SIG-M5 (cell line): ENCODE measurements around the gene LPXN.
"Not testable (repeated sequence)": the region's sequence is repeated elsewhere in the genome, so short reads cannot be mapped to it uniquely, and the experiment has no call there.

ENCODE experiments used
- DNase-seq: peaks from one replicate; lab custom pipeline; 2025; lab: John Stamatoyannopoulos, UW

Gene LPXN

GRCh38 chr11:58579192-58580129 is 3.8 kb upstream of the LPXN start:
- peak; percentile 41 for DNase-seq

- DNase-seq, result peak; percentile 80
Observed at GRCh38 chr11:58578635-58579191, 3.1 kb upstream of the LPXN start, which contains the start of gene ZFP91. Gene ZFP91, plus strand, starts transcription at chr11:58579063. Its CDS starts 219 bp downstream, at chr11:58579282.

GRCh38 chr11:58578136-58578634 is 2.5 kb upstream of the LPXN start:
- DNase-seq, result peak; percentile 93

GRCh38 chr11:58577555-58578135 is 2.0 kb upstream of the LPXN start:
- peak; percentile 22 for DNase-seq

- no peak for DNase-seq
Observed at GRCh38 chr11:58576887-58577471, 1.3 kb upstream of the LPXN start.

GRCh38 chr11:58574881-58575280 is 775 bp downstream of the LPXN start:
- DNase-seq, result no peak

- DNase-seq, result peak; percentile 13
Observed at GRCh38 chr11:58573451-58574104, 2.1 kb downstream of the LPXN start.

- not testable (repeated sequence) for DNase-seq
Observed at GRCh38 chr11:58572906-58573305, 2.8 kb downstream of the LPXN start.

GRCh38 chr11:58567889-58568512 is 7.7 kb downstream of the LPXN start:
- no peak for DNase-seq

GRCh38 chr11:58564231-58564630 is 11.4 kb downstream of the LPXN start:
- no peak for DNase-seq

GRCh38 chr11:58562375-58562800 is 13.3 kb downstream of the LPXN start:
- DNase-seq, result no peak

- no peak for DNase-seq
Observed at GRCh38 chr11:58561394-58562098, 14.1 kb downstream of the LPXN start.

- DNase-seq, result no peak
Observed at GRCh38 chr11:58560842-58561241, 14.8 kb downstream of the LPXN start.

GRCh38 chr11:58549644-58550043 is 26.0 kb downstream of the LPXN start:
- DNase-seq, result no peak

- no peak for DNase-seq
Observed at GRCh38 chr11:58546841-58547240, 28.8 kb downstream of the LPXN start.

- DNase-seq, result no peak
Observed at GRCh38 chr11:58531865-58532341, 43.8 kb downstream of the LPXN start.

GRCh38 chr11:58530236-58530635 is 45.4 kb downstream of the LPXN start:
- no peak for DNase-seq

GRCh38 chr11:58527429-58527828 is 48.2 kb downstream of the LPXN start:
- DNase-seq, result no peak

GRCh38 chr11:58526721-58527120 is 48.9 kb downstream of the LPXN start:
- no peak for DNase-seq

GRCh38 chr11:58525037-58525614 is 50.5 kb downstream of the LPXN start:
- peak; percentile 53 for DNase-seq
